DMS 273 (cell line): ENCODE measurements around the gene CNTFR.
A peak's percentile ranks its signal among the peaks of the same experiment; 100 is the strongest.
"Not testable (repeated sequence)": the region's sequence is repeated elsewhere in the genome, so short reads cannot be mapped to it uniquely, and the experiment has no call there.

Experiments
- DNase-seq: peaks from one replicate; lab custom pipeline; 2025; ENCODE audit not compliant: unreplicated experiment; lab: John Stamatoyannopoulos, UW

CNTFR gene

GRCh38 chr9:34589636-34590380 is at the start of gene CNTFR:
Gene CNTFR (minus strand): TSS chr9:34589724. CDS start chr9:34568981, 20,743 bp downstream.
- peak; percentile 87 for DNase-seq

- not testable (repeated sequence) for DNase-seq
These were observed 49.8 kb upstream of the CNTFR start for GRCh38 chr9:34639322-34639721.

- no peak for DNase-seq
These were observed 48.6 kb upstream of the CNTFR start for GRCh38 chr9:34638138-34638445.

- peak; percentile 98 for DNase-seq
These were observed 48.0 kb upstream of the CNTFR start, which contains the start of gene SIGMAR1 for GRCh38 chr9:34637356-34638137. Gene SIGMAR1 (minus strand): TSS chr9:34637787. CDS start chr9:34637697, 90 bp downstream.

GRCh38 chr9:34636791-34637355 is 47.3 kb upstream of the CNTFR start:
- DNase-seq, result peak; percentile 49

GRCh38 chr9:34635556-34635955 is 46.0 kb upstream of the CNTFR start:
- no peak for DNase-seq

GRCh38 chr9:34634551-34635248 is 45.2 kb upstream of the CNTFR start:
- no peak for DNase-seq

- peak; percentile 82 for DNase-seq
These were observed 44.5 kb upstream of the CNTFR start for GRCh38 chr9:34633851-34634550.

GRCh38 chr9:34633166-34633565 is 43.6 kb upstream of the CNTFR start:
- DNase-seq, result no peak

- peak; percentile 45 for DNase-seq
These were observed 41.1 kb upstream of the CNTFR start for GRCh38 chr9:34630402-34631154.

- no peak for DNase-seq
These were observed 39.9 kb upstream of the CNTFR start for GRCh38 chr9:34629491-34629808.

- DNase-seq, result peak; percentile 73
These were observed 39.3 kb upstream of the CNTFR start, which contains the start of gene ARID3C for GRCh38 chr9:34628656-34629490. Gene ARID3C (minus strand): TSS chr9:34629066. CDS start chr9:34628014, 1,052 bp downstream.

- no peak for DNase-seq
These were observed 38.5 kb upstream of the CNTFR start for GRCh38 chr9:34627716-34628655.

- no peak for DNase-seq
These were observed 35.6 kb upstream of the CNTFR start for GRCh38 chr9:34625186-34625486.

GRCh38 chr9:34624475-34625185 is 35.1 kb upstream of the CNTFR start:
- no peak for DNase-seq

GRCh38 chr9:34623374-34624235 is 34.1 kb upstream of the CNTFR start:
- no peak for DNase-seq
